Lung (tissue), 12 donors: ENCODE data around the gene KIF24. TPM values are rescaled to one million over a fixed set of nuclear protein-coding genes. Genes with fewer than 3 reads are reported as not detected.
A peak's percentile ranks its signal among the peaks of the same experiment; 100 is the strongest.

Experiments
- ATAC-seq: fragments of 200-7000 bp; cut with Tn5 transposase; one replicate; pipeline ENCODE4 v1.9.1; 2020; ENCODE audit warnings: moderate number of reproducible peaks; ENCODE audit not compliant: insufficient read depth, low FRiP score
- DNase-seq, 3 donors: peaks; one replicate each; pipeline ENCODE4 v3.0.0-alpha.2; 2013 to 2017
- H3K27ac ChIP-seq, 2 donors: one replicate each; pipeline ENCODE4 v1.5.1; 2013; ENCODE audit warnings: mild to moderate bottlenecking in 2 of 2, moderate library complexity in 2 of 2, control low read depth in 1 of 2, inconsistent platforms in 1 of 2, low read depth in 1 of 2, low read length in 1 of 2
- H3K27me3 ChIP-seq, 3 donors: one replicate each; pipeline ENCODE4 v1.5.1; 2013; ENCODE audit warnings: low read length in 2 of 3; ENCODE audit not compliant: control insufficient read depth in 3 of 3, insufficient read depth in 3 of 3
- H3K36me3 ChIP-seq, 4 donors: one replicate each; pipeline ENCODE4 v1.5.1; 2013; ENCODE audit warnings: low read length in 4 of 4, mild to moderate bottlenecking in 1 of 4, moderate library complexity in 1 of 4; ENCODE audit not compliant: control insufficient read depth in 4 of 4, insufficient read depth in 4 of 4
- H3K4me1 ChIP-seq, 5 donors: one replicate each; pipeline ENCODE4 v1.5.1; 2013; ENCODE audit warnings: low read length in 5 of 5, mild to moderate bottlenecking in 2 of 5, moderate library complexity in 1 of 5; ENCODE audit not compliant: control insufficient read depth in 5 of 5, insufficient read depth in 5 of 5
- H3K4me3 ChIP-seq: one replicate; pipeline ENCODE4 v1.5.1; 2013; ENCODE audit warnings: mild to moderate bottlenecking, control low read depth, moderate library complexity
- H3K9ac ChIP-seq, 2 donors: one replicate each; pipeline ENCODE4 v1.5.1; 2013; ENCODE audit warnings: low read length in 2 of 2, control low read depth in 1 of 2; ENCODE audit not compliant: insufficient read depth in 1 of 2
- H3K9me3 ChIP-seq, 4 donors: one replicate each; pipeline ENCODE4 v1.5.1; 2013; ENCODE audit warnings: low read length in 3 of 4, mild to moderate bottlenecking in 1 of 4, moderate library complexity in 1 of 4; ENCODE audit not compliant: control insufficient read depth in 4 of 4, insufficient read depth in 3 of 4
- WGBS, 2 donors: extraction: QIAGEN DNeasy Blood & Tissue Kit; methylation state at CpG; one replicate each; pipeline ENCODE4 v1.1.7; 2013; 5-methylcytosine and 5-hydroxymethylcytosine counted together
- polyA plus RNA-seq, 2 donors: library from polyadenylated mRNA; stranded (reverse); fragments of 200-250 nt; gene quantifications; one replicate each; pipeline ENCODE4 v1.2.1, GENCODE V29; 2013
- total RNA-seq, 2 donors: library from RNA; depleted of rRNA in 1 of 2; stranded (reverse); fragments of >200 nt in 1 of 2; gene quantifications; one replicate each; pipeline ENCODE4 v1.2.1, GENCODE V29; 2014 to 2021
- TF ChIP-seq, protein P1 (sequence below): IDR thresholded peaks from 2 replicates; pipeline ENCODE4 v1.5.1; 2012; ENCODE audit warnings: mild to moderate bottlenecking; ENCODE audit errors: control extremely low read depth, extremely low read depth
- donor health status: control.
- donor health status: control.
- donor health status: Bipolar disorder and iron deficiency.
- donor health status: healthy.
- donor health status: DM: yes; HTN: yes; CAD: no.

Gene KIF24
- total and polyA plus RNA-seq, 4 donors = 0.63 to 4.3 (median 1.9) TPM

DNA sequence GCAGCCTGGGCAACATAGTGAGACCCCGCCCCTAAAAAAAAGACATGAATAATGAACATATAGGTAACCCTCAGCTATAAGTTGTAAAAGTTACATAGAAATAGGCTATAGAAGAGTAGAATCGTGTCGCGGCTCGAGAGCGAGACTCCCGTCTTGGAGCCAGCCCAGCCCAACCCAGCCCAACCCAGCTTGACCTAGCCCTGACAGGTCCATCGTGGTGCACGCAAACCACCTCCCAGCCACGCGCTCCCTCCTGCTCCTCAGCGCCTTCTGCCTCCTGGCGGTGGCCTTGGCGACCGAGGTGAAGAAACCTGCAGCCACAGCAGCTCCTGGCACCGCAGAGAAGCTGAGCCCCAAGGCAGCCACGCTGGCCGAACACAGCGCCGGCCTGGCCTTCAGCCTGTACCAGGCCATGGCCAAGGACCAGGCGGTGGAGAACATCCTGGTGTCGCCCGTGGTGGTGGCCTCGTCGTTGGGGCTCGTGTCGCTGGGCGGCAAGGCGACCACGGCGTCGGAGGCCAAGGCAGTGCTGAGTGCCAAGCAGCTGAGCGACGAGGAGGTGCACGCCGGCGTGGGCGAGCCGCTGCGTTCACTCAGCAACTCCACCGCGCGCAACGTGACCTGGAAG lies 10.8 kb downstream of the KIF24 start:
- Histone ChIP-seq H3K36me3 (no peaks in the 10 kb centered on the region), H3K9me3 (no peaks in the 10 kb centered on the region), H3K4me1 (no peaks in the 10 kb centered on the region), H3K27ac (no peak overlapping the region), H3K27me3 (no peaks in the 10 kb centered on the region), H3K9ac (no peak overlapping the region), H3K4me3 (no peak overlapping the region)
- DNase-seq = no peak
- TF ChIP-seq, protein P1, sequence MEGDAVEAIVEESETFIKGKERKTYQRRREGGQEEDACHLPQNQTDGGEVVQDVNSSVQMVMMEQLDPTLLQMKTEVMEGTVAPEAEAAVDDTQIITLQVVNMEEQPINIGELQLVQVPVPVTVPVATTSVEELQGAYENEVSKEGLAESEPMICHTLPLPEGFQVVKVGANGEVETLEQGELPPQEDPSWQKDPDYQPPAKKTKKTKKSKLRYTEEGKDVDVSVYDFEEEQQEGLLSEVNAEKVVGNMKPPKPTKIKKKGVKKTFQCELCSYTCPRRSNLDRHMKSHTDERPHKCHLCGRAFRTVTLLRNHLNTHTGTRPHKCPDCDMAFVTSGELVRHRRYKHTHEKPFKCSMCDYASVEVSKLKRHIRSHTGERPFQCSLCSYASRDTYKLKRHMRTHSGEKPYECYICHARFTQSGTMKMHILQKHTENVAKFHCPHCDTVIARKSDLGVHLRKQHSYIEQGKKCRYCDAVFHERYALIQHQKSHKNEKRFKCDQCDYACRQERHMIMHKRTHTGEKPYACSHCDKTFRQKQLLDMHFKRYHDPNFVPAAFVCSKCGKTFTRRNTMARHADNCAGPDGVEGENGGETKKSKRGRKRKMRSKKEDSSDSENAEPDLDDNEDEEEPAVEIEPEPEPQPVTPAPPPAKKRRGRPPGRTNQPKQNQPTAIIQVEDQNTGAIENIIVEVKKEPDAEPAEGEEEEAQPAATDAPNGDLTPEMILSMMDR = no peak
- ATAC-seq = no peak
- 96 to 98% methylated on average over 44 of the region's 44 CpGs for WGBS, 2 donors

GRCh38 chr9:34317436-34317835 lies 11.6 kb downstream of the KIF24 start:
- no peak overlapping the region for H3K27ac ChIP-seq
- H3K4me1 ChIP-seq = no peaks in the 10 kb centered on the region
- H3K4me3 ChIP-seq = no peak overlapping the region
- ATAC-seq = no peak
- no peak for DNase-seq
- H3K36me3 ChIP-seq = no peaks in the 10 kb centered on the region
- H3K9me3 ChIP-seq = no peaks in the 10 kb centered on the region
- 81 to 91% methylated on average over 2 of the region's 2 CpGs for WGBS, 2 donors
- TF ChIP-seq, protein P1 = no peak
- no peaks in the 10 kb centered on the region for H3K27me3 ChIP-seq
- no peak overlapping the region for H3K9ac ChIP-seq

DNA sequence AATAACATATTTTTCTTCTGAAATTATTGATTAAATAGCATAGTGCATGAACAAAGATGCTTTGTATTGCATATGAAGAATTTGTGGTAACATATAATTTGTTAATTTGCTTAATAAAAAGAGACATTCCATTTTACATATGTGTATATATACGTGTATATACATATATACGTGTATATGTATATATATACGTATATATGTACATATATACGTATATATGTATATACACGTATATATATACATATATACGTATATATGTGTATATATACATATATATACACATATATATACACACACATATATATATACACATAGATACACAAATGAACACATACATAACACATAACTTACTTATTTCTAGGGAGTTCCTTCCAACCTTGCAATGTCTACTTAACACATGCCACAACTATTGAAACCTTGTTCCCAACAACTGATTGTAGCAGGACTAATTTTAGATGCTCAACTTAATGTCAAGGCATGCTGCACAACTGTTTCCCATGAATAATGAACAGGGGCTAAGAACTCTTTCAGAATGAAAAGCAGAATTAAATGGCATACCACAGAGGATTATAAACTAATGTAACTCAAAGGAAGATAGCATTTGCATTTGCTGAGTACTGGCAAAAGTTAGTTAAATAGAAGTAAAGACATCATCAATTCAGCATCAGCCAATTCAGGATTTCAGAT lies 17.4 kb downstream of the KIF24 start:
- Histone ChIP-seq H3K36me3 (no peaks in the 10 kb centered on the region), H3K27me3 (no peaks in the 10 kb centered on the region), H3K4me1 (no peaks in the 10 kb centered on the region), H3K27ac (no peak overlapping the region), H3K9me3 (no peaks in the 10 kb centered on the region), H3K4me3 (no peak overlapping the region), H3K9ac (peak overlapping the region in 1 of 2 donors; percentile 2)
- no peak for DNase-seq
- ATAC-seq = no peak
- TF ChIP-seq, protein P1 = no peak
- WGBS, 2 donors = 85 to 92% methylated on average over 6 of the region's 6 CpGs
